MM.1S (cell line): ENCODE data around the gene CACFD1.

ENCODE experiments used
- CTCF ChIP-seq: fragments of 300-600 bp; sonication (generic); IDR thresholded peaks from 2 replicates; pipeline ENCODE4 v1.5.1; 2016; ENCODE audit warnings: antibody characterized with exemption, low read length, mixed read lengths
- EZH2 ChIP-seq: fragments of 300-600 bp; sonication (generic); optimal IDR thresholded peaks from 2 replicates; pipeline ENCODE3; 2017; ENCODE audit warnings: low read depth, mild to moderate bottlenecking, antibody characterized with exemption, low read length, mixed read lengths
- EZH2phosphoT487 ChIP-seq: fragments of 300-600 bp; sonication (generic); IDR thresholded peaks from 2 replicates; pipeline ENCODE4 v1.6.1; 2018; ENCODE audit warnings: antibody characterized with exemption, low read length

GRCh38 chr9:133427658-133428348 is 32.0 kb upstream of the CACFD1 start:
- TF ChIP-seq CTCF = no peak
- TF ChIP-seq EZH2 = no peak
- no peak for TF ChIP-seq EZH2phosphoT487
